Measurements from ENCODE around the gene TCIRG1. TPM values are rescaled to one million over a fixed set of nuclear protein-coding genes. Genes with fewer than 3 reads are reported as not detected.
A peak's percentile ranks its signal among the peaks of the same experiment; 100 is the strongest.

The TCIRG1 gene
- total and polyA plus RNA-seq, 2 of the 13 experiments (the other 11 are each of a cell fraction or from before 2014, with no cell fraction given) = 48.0 to 69.6 TPM

DNA sequence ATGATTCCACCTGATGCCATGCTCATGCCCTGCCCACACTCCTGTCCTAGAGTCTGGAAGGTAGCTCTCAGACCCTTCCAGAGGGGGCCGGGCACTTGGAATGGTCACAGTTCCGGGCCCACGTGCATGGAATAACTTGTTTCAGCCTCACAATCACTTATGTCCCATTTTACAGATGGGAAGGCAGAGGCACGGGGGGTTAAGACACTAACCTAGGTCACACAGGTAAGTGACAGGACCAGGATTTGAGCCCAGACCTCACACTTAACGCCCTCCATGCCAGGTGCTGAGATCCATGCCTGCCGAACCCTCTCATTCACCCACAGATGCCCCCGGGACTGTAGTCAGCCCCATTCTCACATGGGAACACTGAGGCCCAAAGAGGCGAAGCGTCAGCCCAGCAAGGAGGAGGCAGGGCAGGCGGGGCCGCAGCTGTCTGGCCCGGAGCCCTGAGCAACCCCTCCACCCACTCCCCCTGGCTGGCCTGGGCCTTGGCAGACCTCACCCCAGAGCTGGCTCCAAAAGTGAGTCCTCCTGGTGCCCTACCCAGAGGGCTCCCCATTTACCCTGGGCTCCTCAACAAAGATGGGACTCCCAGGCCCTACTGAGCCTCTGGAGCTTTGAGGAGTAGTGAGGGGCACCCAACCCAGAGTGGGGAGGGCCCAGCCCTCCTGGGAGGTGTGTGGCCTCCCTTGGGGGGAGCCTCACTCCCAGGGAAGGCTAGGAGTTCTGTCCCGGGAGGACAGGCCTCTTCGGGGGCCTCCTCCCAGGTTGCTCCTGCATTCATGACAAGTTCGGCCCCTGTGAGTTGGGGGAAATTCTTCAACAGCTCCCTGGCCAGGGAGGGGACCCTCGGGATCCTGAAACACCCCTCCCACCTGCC, 31.1 kb upstream of the TCIRG1 start (continued):
- TF ChIP-seq NONO (IDR thresholded peaks at IDR 0.05) = no peak
- TF ChIP-seq NONO (CRISPR knock-in tag; conservative IDR thresholded peaks at IDR 0.05) = no peak
- no peak for TF ChIP-seq ZNF430 (CRISPR knock-in tag; IDR thresholded peaks at IDR 0.05)
- no peak for TF ChIP-seq POLR2G (IDR thresholded peaks at IDR 0.05; ENCODE audit: low read depth, low read length)
- no peak for TF ChIP-seq KDM5A (IDR thresholded peaks at IDR 0.05; ENCODE audit: borderline replicate concordance, low read length)
- no peak for TF ChIP-seq SOX13 (IDR thresholded peaks at IDR 0.05)
- no peak for TF ChIP-seq SOX13 (CRISPR knock-in tag; conservative IDR thresholded peaks at IDR 0.05 in 1 of 2, IDR thresholded peaks at IDR 0.05 in 1 of 2)
- TF ChIP-seq, protein P1, sequence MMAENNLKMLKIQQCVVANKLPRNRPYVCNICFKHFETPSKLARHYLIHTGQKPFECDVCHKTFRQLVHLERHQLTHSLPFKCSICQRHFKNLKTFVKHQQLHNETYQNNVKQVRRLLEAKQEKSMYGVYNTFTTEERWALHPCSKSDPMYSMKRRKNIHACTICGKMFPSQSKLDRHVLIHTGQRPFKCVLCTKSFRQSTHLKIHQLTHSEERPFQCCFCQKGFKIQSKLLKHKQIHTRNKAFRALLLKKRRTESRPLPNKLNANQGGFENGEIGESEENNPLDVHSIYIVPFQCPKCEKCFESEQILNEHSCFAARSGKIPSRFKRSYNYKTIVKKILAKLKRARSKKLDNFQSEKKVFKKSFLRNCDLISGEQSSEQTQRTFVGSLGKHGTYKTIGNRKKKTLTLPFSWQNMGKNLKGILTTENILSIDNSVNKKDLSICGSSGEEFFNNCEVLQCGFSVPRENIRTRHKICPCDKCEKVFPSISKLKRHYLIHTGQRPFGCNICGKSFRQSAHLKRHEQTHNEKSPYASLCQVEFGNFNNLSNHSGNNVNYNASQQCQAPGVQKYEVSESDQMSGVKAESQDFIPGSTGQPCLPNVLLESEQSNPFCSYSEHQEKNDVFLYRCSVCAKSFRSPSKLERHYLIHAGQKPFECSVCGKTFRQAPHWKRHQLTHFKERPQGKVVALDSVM (CRISPR knock-in tag; IDR thresholded peaks at IDR 0.05) = peak; percentile 13; the same call in 1 of the 2 replicates
- TF ChIP-seq KDM1A (CRISPR knock-in tag; IDR thresholded peaks at IDR 0.05) = 0 out of 2 replicates have a peak, but pooled peaks have one; percentile 34
- no peak for TF ChIP-seq TBP (CRISPR knock-in tag; IDR thresholded peaks at IDR 0.05)
- no peak for TF ChIP-seq ZSCAN25 (CRISPR knock-in tag; IDR thresholded peaks at IDR 0.05)
- no peak for TF ChIP-seq ZNF138 (CRISPR knock-in tag; IDR thresholded peaks at IDR 0.05; ENCODE audit: low read depth)
- TF ChIP-seq ZSCAN21 (CRISPR knock-in tag; IDR thresholded peaks at IDR 0.05; ENCODE audit: borderline replicate concordance) = no peak
- TF ChIP-seq TOE1 (CRISPR knock-in tag; IDR thresholded peaks at IDR 0.05) = no peak
- TF ChIP-seq ZNF747 (CRISPR knock-in tag; IDR thresholded peaks at IDR 0.05; ENCODE audit: borderline replicate concordance) = no peak
- no peak for TF ChIP-seq RFXANK (CRISPR knock-in tag; IDR thresholded peaks at IDR 0.05)
- peak; percentile 92 for TF ChIP-seq ZNF629 (CRISPR knock-in tag; conservative IDR thresholded peaks at IDR 0.05)
- no peak for TF ChIP-seq ZNF207 (IDR thresholded peaks at IDR 0.05; ENCODE audit: borderline replicate concordance)
- 0 out of 2 replicates have a peak, but pooled peaks have one; percentile 3 for TF ChIP-seq ZNF350 (CRISPR knock-in tag; IDR thresholded peaks at IDR 0.05; ENCODE audit: borderline replicate concordance, low read depth)

Measured in HepG2 (cell line).